Neural progenitor cell (in vitro differentiated cells): ENCODE data around the gene CLEC11A. TPM values are rescaled to one million over a fixed set of nuclear protein-coding genes. Genes with fewer than 3 reads are reported as not detected.
A peak's percentile ranks its signal among the peaks of the same experiment; 100 is the strongest.

ENCODE experiments used
- DNase-seq: peaks from one replicate; pipeline ENCODE4 v3.0.0-alpha.2; 2016; ENCODE audit warnings: low spot score
- H2AFZ ChIP-seq: fragments of 200-600 bp; sonication (generic); replicated peaks from 2 replicates; pipeline ENCODE4 v1.6.1; 2016; ENCODE audit warnings: antibody characterized with exemption
- H3F3A ChIP-seq: fragments of 200-600 bp; sonication (generic); 2 replicates; pipeline ENCODE4 v1.6.1; 2016; ENCODE audit warnings: antibody characterized with exemption, low read depth
- H3K27ac ChIP-seq: fragments of 200-600 bp; sonication (generic); 2 replicates; pipeline ENCODE4 v1.5.1; 2016; ENCODE audit warnings: mild to moderate bottlenecking
- H3K27me3 ChIP-seq: fragments of 200-600 bp; sonication (generic); 2 replicates; pipeline ENCODE4 v1.6.1; 2016; ENCODE audit warnings: mild to moderate bottlenecking, moderate library complexity
- H3K36me3 ChIP-seq: fragments of 200-600 bp; sonication (generic); 2 replicates; pipeline ENCODE4 v1.5.1; 2016
- H3K4me1 ChIP-seq: fragments of 200-600 bp; sonication (generic); 2 replicates; pipeline ENCODE4 v1.6.1; 2016; ENCODE audit warnings: mixed run types
- H3K4me2 ChIP-seq: fragments of 200-600 bp; sonication (generic); 2 replicates; pipeline ENCODE4 v1.6.1; 2016
- H3K4me3 ChIP-seq: fragments of 200-600 bp; sonication (generic); 2 replicates; pipeline ENCODE4 v1.5.1; 2016
- H3K79me2 ChIP-seq: fragments of 200-600 bp; sonication (generic); 2 replicates; pipeline ENCODE4 v1.6.1; 2016; ENCODE audit warnings: low read depth
- H3K9ac ChIP-seq: fragments of 200-600 bp; sonication (generic); 2 replicates; pipeline ENCODE4 v1.6.1; 2016
- H3K9me3 ChIP-seq: fragments of 200-600 bp; sonication (generic); 2 replicates; pipeline ENCODE4 v1.5.1; 2016; ENCODE audit warnings: low read depth
- H4K20me1 ChIP-seq: fragments of 200-600 bp; sonication (generic); 2 replicates; pipeline ENCODE4 v1.6.1; 2016; ENCODE audit warnings: low read depth
- H3K27ac Mint-ChIP-seq: 3 replicates; pipeline ENCODE4 v1.8.0; 2021; ENCODE audit warnings: mixed read lengths
- H3K27me3 Mint-ChIP-seq: 2 replicates; pipeline ENCODE4 v1.8.0; 2022; ENCODE audit warnings: low read depth, mild to moderate bottlenecking, inconsistent platforms, moderate library complexity, mixed read lengths; ENCODE audit not compliant: insufficient read depth
- H3K36me3 Mint-ChIP-seq: 3 replicates; pipeline ENCODE4 v1.8.0; 2021; ENCODE audit warnings: mixed read lengths
- H3K4me1 Mint-ChIP-seq: 3 replicates; pipeline ENCODE4 v1.8.0; 2021; ENCODE audit warnings: mixed read lengths
- H3K4me3 Mint-ChIP-seq: 3 replicates; pipeline ENCODE4 v1.8.0; 2021; ENCODE audit warnings: mild to moderate bottlenecking, moderate library complexity, mixed read lengths
- H3K9me3 Mint-ChIP-seq: 3 replicates; pipeline ENCODE4 v1.8.0; 2020; ENCODE audit warnings: mixed read lengths
- CTCF ChIP-seq: fragments of 200-600 bp; sonication (generic); IDR thresholded peaks from 2 replicates; pipeline ENCODE4 v1.5.1; 2017; ENCODE audit warnings: antibody characterized with exemption, mild to moderate bottlenecking
- EZH2 ChIP-seq: fragments of 200-600 bp; sonication (generic); IDR thresholded peaks from 2 replicates; pipeline ENCODE4 v1.6.1; 2017; ENCODE audit warnings: antibody characterized with exemption, mild to moderate bottlenecking, moderate library complexity
- EZH2phosphoT487 ChIP-seq: fragments of 200-600 bp; sonication (generic); IDR thresholded peaks from 2 replicates; pipeline ENCODE4 v1.6.1; 2017; ENCODE audit warnings: antibody characterized with exemption
- total RNA-seq: library from RNA; depleted of rRNA; stranded (reverse); fragments of >200 nt; gene quantifications from 2 replicates; pipeline ENCODE4 v1.2.3, GENCODE V29; 2015; ENCODE audit warnings: low replicate concordance

Gene CLEC11A
- total RNA-seq, 1 donor from 2014 or later: 0.09 TPM

- Histone ChIP-seq H3K36me3 (no peaks in the 10 kb centered on the region), H4K20me1 (peaks cover 15% of the 10 kb centered on the region), H3F3A (peaks cover 14% of the 10 kb centered on the region), H3K9ac (no peak overlapping the region), H3K4me1 (peaks cover 7% of the 10 kb centered on the region), H3K79me2 (no peaks in the 10 kb centered on the region), H2AFZ (no peak overlapping the region), H3K4me3 (peak overlapping the region; percentile 62), H3K4me2 (peak overlapping the region; percentile 90), H3K27ac (no peak overlapping the region), H3K9me3 (no peaks in the 10 kb centered on the region), H3K27me3 (peaks cover 100% of the 10 kb centered on the region)
- H3K27ac Mint-ChIP-seq: no peak overlapping the region
- peak; percentile 67 for TF ChIP-seq EZH2
- TF ChIP-seq EZH2phosphoT487: no peak
- peak; percentile 40 for DNase-seq
- no peaks in the 10 kb centered on the region for H3K9me3 Mint-ChIP-seq
- H3K27me3 Mint-ChIP-seq: peaks cover 23% of the 10 kb centered on the region
- peaks cover 20% of the 10 kb centered on the region for H3K36me3 Mint-ChIP-seq
- H3K4me1 Mint-ChIP-seq: peaks cover 28% of the 10 kb centered on the region
- H3K4me3 Mint-ChIP-seq: peak overlapping the region; percentile 85
These were observed 5.3 kb upstream of the CLEC11A start for GRCh38 chr19:50717891-50718254.

GRCh38 chr19:50718255-50719118 is 4.7 kb upstream of the CLEC11A start:
- H3F3A ChIP-seq: peaks cover 14% of the 10 kb centered on the region
- H3K27me3 ChIP-seq: peaks cover 100% of the 10 kb centered on the region
- peak overlapping the region; percentile 62 for H3K4me3 ChIP-seq
- H3K4me1 ChIP-seq: peaks cover 7% of the 10 kb centered on the region
- H3K36me3 Mint-ChIP-seq: peaks cover 20% of the 10 kb centered on the region
- no peak overlapping the region for H2AFZ ChIP-seq
- H3K27ac ChIP-seq: no peak overlapping the region
- TF ChIP-seq EZH2 (peak; percentile 84), CTCF (no peak), EZH2phosphoT487 (peak; percentile 68)
- H3K4me3 Mint-ChIP-seq: peak overlapping the region; percentile 85
- H3K9me3 Mint-ChIP-seq: no peaks in the 10 kb centered on the region
- no peaks in the 10 kb centered on the region for H3K9me3 ChIP-seq
- no peaks in the 10 kb centered on the region for H3K79me2 ChIP-seq
- H3K4me1 Mint-ChIP-seq: peaks cover 33% of the 10 kb centered on the region
- peak overlapping the region; percentile 90 for H3K4me2 ChIP-seq
- peaks cover 28% of the 10 kb centered on the region for H3K27me3 Mint-ChIP-seq
- DNase-seq: peak; percentile 55
- H4K20me1 ChIP-seq: peaks cover 15% of the 10 kb centered on the region
- no peak overlapping the region for H3K27ac Mint-ChIP-seq
- no peaks in the 10 kb centered on the region for H3K36me3 ChIP-seq
- no peak overlapping the region for H3K9ac ChIP-seq

GRCh38 chr19:50719119-50719435 is 4.1 kb upstream of the CLEC11A start:
- DNase-seq: no peak
- Histone ChIP-seq H3F3A (peaks cover 14% of the 10 kb centered on the region), H3K27ac (no peak overlapping the region), H3K4me1 (peaks cover 7% of the 10 kb centered on the region), H4K20me1 (peaks cover 15% of the 10 kb centered on the region), H3K9me3 (no peaks in the 10 kb centered on the region), H3K4me3 (peak overlapping the region; percentile 62), H3K36me3 (no peaks in the 10 kb centered on the region), H3K9ac (no peak overlapping the region), H3K27me3 (peaks cover 100% of the 10 kb centered on the region), H2AFZ (no peak overlapping the region), H3K79me2 (no peaks in the 10 kb centered on the region), H3K4me2 (peak overlapping the region; percentile 90)
- TF ChIP-seq EZH2phosphoT487: no peak
- TF ChIP-seq EZH2: no peak
- TF ChIP-seq CTCF: no peak
- Mint-ChIP-seq H3K9me3 (no peaks in the 10 kb centered on the region), H3K27me3 (peaks cover 28% of the 10 kb centered on the region), H3K4me3 (peak overlapping the region; percentile 85), H3K36me3 (peaks cover 18% of the 10 kb centered on the region), H3K4me1 (peaks cover 36% of the 10 kb centered on the region), H3K27ac (no peak overlapping the region)

- peak within 1 kb of the TSS; percentile 27 for H3K27ac Mint-ChIP-seq
- H3K36me3 Mint-ChIP-seq: peaks cover 18% of the 10 kb centered on the region
- H4K20me1 ChIP-seq: peaks cover 15% of the 10 kb centered on the region
- H3K27ac ChIP-seq: no peak within 1 kb of the TSS
- peaks cover 100% of the 10 kb centered on the region for H3K27me3 ChIP-seq
- H3K79me2 ChIP-seq: no peaks in the 10 kb centered on the region
- no peaks in the 10 kb centered on the region for H3K36me3 ChIP-seq
- peaks cover 31% of the 10 kb centered on the region for H3K27me3 Mint-ChIP-seq
- H3K4me1 Mint-ChIP-seq: peaks cover 36% of the 10 kb centered on the region
- H3K4me2 ChIP-seq: peak within 1 kb of the TSS; percentile 90
- peaks cover 7% of the 10 kb centered on the region for H3K4me1 ChIP-seq
- peak within 1 kb of the TSS; percentile 62 for H3K4me3 ChIP-seq
- no peaks in the 10 kb centered on the region for H3K9me3 Mint-ChIP-seq
- H3K4me3 Mint-ChIP-seq: peak within 1 kb of the TSS; percentile 85
- TF ChIP-seq EZH2: no peak
- TF ChIP-seq EZH2phosphoT487: no peak
- TF ChIP-seq CTCF: no peak
- peaks cover 14% of the 10 kb centered on the region for H3F3A ChIP-seq
- peak; percentile 64 for DNase-seq
- no peak within 1 kb of the TSS for H2AFZ ChIP-seq
- H3K9me3 ChIP-seq: no peaks in the 10 kb centered on the region
- no peak within 1 kb of the TSS for H3K9ac ChIP-seq
These were observed 3.6 kb upstream of the CLEC11A start, which contains the start of gene SHANK1 for GRCh38 chr19:50719566-50719965. SHANK1 (minus strand) TSS chr19:50719802; CDS start chr19:50716919, 2,883 bp downstream.
